Ishikawa (cell line): Measurements from ENCODE around the gene SORBS2.

Experiments used
- CEBPB ChIP-seq: IDR thresholded peaks from 2 replicates; pipeline ENCODE4 v1.6.1; 2012
- EP300 ChIP-seq: IDR thresholded peaks from 2 replicates; pipeline ENCODE4 v1.6.1; 2012; ENCODE audit warnings: borderline replicate concordance
- REST ChIP-seq: IDR thresholded peaks from 2 replicates; pipeline ENCODE4 v1.6.1; 2012; ENCODE audit warnings: low read depth, mild to moderate bottlenecking
- TEAD4 ChIP-seq: IDR thresholded peaks from 2 replicates; pipeline ENCODE4 v1.6.1; 2012
- YY1 ChIP-seq: IDR thresholded peaks from 2 replicates; pipeline ENCODE4 v1.6.1; 2012; ENCODE audit warnings: low read depth

GRCh38 chr4:185638093-185638492, 173.9 kb downstream of the SORBS2 start:
- TF ChIP-seq EP300 (no peak), TEAD4 (no peak), YY1 (no peak), CEBPB (no peak), REST (no peak)
